Body of pancreas (tissue), 4 donors: ENCODE results near the gene SIDT1.
"Not testable (repeated sequence)": the region's sequence is repeated elsewhere in the genome, so short reads cannot be mapped to it uniquely, and the experiment has no call there.

Experiments used
- POLR2A ChIP-seq, 3 donors: fragments of 450-650 bp; IDR thresholded peaks; one replicate each; pipeline ENCODE4 v1.6.1; 2016; ENCODE audit warnings: antibody characterized with exemption in 3 of 3, mild to moderate bottlenecking in 2 of 3
- TF ChIP-seq, protein P1 (sequence below), 7 experiments: fragments of 450-650 bp in 4 of 7; fragments of 200-600 bp in 3 of 7; sonication (generic) in 3 of 7; IDR thresholded peaks; one replicate each; pipeline ENCODE4 v1.5.1; 2016 to 2019; ENCODE audit warnings: antibody characterized with exemption in 7 of 7

DNA sequence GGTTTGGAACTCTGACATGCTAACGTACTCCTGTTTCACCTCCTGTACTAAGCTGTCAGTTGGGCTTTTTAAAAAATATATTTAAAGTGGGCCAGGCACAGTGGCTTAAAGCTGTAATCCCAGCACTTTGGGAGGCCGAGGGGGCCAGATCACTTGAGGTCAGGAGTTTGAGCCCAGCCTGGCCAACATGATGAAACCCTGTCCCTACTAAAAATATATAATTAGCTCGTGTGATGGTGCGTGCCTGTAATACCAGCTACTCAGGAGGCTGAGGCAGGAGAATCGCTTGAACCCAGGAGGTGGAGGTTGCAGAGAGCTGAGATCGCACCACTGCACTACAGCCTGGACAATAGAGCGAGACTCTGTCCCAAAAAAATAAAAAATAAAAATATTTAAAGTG lies 103.7 kb downstream of the SIDT1 start:
- TF ChIP-seq, protein P1, sequence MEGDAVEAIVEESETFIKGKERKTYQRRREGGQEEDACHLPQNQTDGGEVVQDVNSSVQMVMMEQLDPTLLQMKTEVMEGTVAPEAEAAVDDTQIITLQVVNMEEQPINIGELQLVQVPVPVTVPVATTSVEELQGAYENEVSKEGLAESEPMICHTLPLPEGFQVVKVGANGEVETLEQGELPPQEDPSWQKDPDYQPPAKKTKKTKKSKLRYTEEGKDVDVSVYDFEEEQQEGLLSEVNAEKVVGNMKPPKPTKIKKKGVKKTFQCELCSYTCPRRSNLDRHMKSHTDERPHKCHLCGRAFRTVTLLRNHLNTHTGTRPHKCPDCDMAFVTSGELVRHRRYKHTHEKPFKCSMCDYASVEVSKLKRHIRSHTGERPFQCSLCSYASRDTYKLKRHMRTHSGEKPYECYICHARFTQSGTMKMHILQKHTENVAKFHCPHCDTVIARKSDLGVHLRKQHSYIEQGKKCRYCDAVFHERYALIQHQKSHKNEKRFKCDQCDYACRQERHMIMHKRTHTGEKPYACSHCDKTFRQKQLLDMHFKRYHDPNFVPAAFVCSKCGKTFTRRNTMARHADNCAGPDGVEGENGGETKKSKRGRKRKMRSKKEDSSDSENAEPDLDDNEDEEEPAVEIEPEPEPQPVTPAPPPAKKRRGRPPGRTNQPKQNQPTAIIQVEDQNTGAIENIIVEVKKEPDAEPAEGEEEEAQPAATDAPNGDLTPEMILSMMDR (IDR thresholded peaks at IDR 0.05), result not testable (repeated sequence)
- not testable (repeated sequence) for TF ChIP-seq POLR2A (IDR thresholded peaks at IDR 0.05)
